GM08714 (cell line): ENCODE data around the gene CZIB.
"Not testable (repeated sequence)": the region's sequence is repeated elsewhere in the genome, so short reads cannot be mapped to it uniquely, and the experiment has no call there.

Experiments
- H3K4me3 ChIP-seq: fragments of 200-500 bp; sonication (Bioruptor generic); 2 replicates; pipeline ENCODE4 v1.5.1; 2014; ENCODE audit warnings: mild to moderate bottlenecking, low read length, inconsistent platforms
- ZNF274 ChIP-seq: IDR thresholded peaks from 2 replicates; pipeline ENCODE4 v1.6.1; 2012; ENCODE audit warnings: mild to moderate bottlenecking, low read depth, low read length

The CZIB gene

DNA sequence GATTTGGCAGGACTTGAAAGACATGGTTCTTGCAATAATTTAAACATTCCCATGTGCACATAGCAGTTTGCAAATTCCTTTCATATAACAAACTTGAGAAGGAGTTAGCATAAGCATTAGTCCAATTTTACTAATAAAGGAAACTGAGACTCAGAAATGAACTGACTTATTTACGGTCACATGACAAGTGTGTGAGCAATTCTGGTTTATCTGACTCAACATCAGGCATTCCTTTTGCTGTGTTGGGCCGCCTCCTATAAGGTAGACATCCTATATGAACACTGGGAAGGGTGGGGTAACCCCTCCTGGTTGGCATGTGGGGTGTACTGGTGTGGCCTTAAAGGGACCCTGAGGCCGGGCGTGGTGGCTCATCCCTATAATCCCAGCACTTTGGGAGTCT lies 32.3 kb downstream of the CZIB start:
- no peak for TF ChIP-seq ZNF274
- no peak overlapping the region for H3K4me3 ChIP-seq

DNA sequence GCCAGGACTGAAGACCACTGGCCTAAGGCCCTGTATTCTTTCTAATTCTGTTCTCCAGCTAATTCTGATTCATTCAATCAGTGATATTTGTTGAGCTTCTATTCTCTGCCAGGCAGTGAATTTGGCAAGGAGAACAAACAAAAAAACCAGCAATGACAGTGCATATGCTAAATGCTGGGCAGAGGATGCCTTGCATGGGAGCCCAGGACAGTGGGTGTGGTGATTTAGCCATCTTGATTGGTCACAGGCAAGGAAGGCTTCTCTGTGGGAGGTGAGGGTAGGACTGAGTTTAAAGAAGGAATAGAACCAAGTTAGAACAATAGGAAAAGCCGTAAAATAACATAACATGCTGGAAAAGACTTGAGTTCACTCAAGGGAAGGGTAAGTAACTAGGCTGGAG lies 33.0 kb downstream of the CZIB start:
- TF ChIP-seq ZNF274, result no peak

DNA sequence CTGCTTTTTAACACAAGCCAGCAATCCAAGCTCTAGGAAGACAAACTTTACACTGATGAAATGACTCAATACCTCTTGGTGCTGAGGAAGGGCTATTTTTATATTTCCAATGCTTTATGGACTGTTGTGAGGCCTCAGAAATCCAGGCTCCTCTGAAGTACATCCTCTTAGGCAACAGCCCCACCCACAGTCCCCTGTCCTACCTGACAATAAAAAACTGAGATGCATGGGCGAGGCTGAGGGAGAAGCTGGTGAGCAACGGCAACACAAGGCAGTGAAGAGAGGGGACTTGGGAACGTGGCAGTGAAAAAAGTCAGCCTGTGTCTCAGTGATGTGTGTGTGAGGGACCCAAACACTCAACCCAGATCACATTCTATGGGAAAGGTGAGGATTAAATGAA lies 33.9 kb downstream of the CZIB start:
- H3K4me3 ChIP-seq, result no peak overlapping the region
- TF ChIP-seq ZNF274, result no peak

More for the DNA sequence above, 33.0 kb downstream of the CZIB start:
- no peak overlapping the region for H3K4me3 ChIP-seq

DNA sequence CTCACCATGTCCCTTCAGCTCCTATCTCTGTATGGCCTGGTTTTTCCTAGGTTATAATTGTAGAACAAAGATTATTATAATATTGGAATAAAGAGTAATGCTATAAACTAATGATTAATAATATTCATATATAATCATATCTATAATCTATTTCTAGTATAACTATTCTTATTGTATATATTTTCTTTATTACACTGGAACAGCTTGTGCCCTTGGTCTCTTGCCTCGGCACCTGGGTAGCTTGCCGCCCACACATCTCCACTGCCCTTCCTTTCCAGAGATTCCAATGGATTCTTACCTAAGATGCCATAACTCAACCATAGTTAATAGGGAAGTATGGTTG lies 34.5 kb downstream of the CZIB start:
- not testable (repeated sequence) for H3K4me3 ChIP-seq

DNA sequence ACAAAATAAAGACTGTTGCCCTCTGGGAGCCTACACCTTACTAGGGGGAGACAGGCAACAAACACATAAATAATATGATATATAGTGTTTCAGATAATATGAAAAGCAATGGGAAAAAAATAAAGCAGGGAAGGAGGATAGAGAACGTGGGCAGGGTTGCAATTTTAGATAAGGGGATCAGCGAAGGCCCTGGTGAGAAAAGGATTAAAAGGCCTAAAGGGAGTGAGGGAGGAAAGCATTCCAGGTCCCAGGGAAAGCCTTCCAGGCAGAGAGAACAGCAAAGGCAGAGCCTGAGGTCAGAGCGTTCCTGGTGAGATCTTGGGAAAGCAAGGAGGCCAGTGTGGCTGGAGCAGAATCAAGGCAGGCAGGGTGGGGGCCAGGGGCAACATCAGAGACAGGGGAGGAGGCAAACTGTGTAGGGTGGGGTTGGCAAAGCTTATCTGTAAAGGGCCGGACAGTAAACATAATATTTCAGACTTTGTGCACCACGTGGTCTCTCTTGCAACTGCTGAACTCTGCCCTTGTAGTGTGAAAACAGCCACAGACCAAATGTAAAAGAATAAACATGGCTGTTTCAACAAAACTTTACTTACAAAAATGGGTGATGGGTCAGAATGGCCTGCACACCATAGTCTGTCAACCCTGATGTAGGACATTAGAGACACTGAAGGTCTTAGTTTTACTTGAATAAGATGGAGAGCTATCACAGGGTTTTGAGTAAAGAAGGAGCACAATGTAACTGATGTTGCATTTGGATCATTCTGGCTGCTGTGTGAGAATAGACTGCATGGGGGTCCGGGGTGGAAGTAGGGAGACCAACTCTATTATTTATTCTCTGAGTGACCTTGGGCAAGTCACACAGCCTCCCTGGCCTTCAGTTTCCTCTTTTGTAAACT lies 37.1 kb downstream of the CZIB start:
- TF ChIP-seq ZNF274, result no peak
- no peak overlapping the region for H3K4me3 ChIP-seq

DNA sequence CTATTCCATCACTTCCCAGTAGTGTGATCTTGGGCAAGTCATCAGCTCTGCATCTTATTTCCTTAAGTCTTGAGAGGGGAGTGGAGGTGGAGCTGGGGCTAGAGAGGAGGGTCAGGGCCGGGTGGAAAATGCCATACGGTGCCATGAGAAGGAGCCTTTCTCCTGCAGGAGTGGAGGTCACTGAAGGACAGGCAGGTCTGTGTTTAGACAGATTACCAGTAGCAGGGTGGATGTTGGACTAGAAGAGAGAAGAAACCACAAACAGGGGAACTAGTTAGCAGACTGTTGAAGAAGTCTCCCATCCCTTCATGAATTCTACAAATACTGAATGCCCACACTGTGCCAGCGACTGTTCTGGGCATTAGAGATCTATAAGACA lies 37.7 kb downstream of the CZIB start:
- no peak for TF ChIP-seq ZNF274
- no peak overlapping the region for H3K4me3 ChIP-seq

DNA sequence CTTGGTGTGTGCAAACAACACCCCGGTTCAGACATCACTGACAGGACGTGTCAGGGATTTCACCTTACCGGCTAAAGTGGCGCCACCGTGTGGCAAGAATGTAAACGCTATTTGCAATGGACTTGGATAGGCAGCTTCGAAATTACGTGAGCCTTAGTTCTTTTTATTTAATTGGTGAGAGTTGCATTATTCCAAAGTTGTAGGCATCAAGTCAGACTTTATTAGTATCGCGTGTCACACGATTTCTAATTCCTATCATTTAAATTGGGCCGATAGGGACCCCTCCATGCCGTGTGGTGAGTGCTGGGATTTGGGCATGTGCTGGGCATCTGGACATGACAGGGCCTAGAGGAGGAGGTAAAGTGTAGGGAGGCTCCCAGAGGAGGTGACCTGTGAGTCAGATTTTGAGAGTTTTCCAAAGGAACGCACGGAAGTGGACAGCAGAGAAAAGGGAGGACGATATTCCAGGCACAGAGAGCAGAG lies 38.3 kb downstream of the CZIB start:
- TF ChIP-seq ZNF274, result no peak
- H3K4me3 ChIP-seq, result no peak overlapping the region

DNA sequence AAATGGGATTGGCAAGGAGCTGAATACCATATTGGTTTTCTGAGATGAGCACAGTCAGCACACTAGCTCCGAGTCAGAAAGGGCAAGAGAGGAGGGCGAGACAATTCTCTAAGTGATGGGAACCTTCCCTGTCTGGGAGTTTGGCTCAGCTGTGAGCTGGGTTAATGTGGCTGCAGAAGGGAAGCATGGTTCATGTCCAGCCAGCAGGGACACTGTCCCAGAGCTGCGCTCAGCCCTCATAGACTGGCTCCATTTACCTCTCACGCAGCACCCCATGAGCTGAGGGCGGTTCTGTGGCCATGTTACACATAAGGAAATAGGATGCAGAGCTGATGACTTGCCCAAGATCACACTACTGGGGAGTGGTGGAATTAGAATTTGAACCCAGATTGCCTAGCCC lies 39.5 kb downstream of the CZIB start:
- no peak for TF ChIP-seq ZNF274
- no peak overlapping the region for H3K4me3 ChIP-seq

DNA sequence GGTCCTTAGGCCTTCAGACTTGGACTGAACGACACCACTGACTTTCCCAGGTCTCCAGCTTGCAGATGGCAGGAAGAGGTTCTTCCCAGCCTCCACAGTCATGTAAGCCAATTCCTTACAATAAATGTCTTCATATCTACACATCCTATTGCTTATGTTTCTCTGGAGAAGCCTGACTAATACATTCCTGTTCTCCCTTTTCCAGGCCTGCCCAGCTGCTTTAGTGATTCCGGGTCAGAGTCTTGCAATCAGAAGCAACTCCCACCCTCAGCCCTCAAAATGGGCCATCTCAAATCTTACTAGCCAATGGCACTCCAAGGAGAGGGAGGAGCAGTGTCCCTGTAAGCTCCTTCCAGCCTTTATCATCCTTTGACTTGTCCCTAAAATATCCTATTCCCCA lies 40.2 kb downstream of the CZIB start:
- no peak overlapping the region for H3K4me3 ChIP-seq
- TF ChIP-seq ZNF274, result no peak

DNA sequence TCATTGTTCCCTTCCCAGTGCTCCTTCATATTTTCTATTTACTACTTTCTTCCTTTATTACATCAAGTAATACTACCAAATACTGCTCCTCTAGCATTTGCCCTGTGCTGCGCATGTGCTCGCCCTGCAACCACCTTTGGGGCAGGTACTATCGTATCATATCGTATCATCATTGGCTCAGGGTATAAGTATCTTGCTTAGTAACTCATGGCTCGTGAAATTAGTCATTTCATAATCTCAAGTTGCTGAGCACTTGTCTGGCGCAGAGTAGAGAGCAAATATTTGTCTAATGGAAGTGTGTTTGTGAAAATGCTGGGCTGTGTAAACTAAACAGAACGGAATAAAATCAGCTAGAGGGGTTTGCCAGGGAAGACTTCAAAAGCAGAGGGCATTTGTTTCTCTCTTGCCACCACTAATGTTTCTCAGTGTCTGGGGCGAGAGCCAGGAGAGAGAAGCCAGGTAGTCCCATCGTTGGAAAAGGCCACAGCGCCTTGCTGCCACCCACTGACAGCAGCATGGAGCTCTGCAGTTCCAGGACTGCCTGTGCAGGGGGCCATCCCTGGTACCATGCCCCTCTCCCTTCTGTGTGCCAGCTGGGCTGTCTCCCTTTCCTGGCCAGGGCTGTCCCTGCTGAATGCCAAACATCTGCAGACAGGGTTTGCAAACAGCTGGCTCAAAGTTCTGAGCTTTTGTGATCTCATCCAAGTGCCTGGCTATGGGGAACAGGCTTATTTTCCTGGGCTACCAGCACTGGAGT lies 43.8 kb downstream of the CZIB start:
- H3K4me3 ChIP-seq, result no peak overlapping the region
- TF ChIP-seq ZNF274, result no peak

DNA sequence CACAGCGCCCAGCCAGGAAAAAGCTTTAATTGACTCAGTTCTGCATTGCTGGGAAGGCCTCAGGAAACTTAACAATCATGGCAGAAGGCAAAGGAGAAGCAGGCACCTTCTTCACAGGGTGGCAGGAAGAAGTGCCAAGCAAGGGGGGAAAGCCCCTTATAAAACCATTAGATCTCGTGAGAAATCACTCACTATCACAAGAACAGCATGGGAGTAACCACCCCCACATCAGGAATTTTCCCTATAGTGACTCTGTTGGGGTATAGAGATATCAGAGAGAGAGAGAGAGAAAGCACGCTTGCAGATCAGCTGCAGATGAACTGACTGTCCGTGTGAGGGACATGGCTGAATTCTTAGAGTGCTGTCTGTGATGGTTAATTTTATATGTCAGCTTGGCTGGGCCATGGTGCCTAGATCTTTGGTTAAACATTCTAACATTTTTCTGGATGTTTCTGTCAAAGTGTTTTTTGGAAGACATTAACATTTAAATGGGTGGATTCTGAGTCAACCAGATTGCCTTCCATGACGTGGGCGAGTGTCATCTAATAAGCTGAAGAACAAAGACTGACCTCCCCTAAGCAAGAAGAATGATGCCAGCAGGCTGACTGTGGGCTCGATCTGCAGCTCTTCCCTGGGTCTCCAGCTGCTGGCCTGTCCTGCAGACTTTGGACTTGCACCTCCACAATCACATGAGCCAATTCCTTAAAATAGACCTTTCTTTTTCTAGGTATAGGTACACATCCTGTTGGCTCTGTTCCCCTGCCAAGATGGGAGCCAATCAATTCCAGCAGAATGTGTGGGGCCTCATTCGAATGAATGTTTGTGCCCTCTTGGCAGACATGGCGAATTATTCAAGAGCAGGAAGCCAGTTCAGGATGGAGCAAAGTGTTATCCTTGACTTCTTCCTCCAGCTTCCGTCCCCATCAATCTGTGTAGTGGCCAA lies 45.2 kb downstream of the CZIB start:
- TF ChIP-seq ZNF274, result no peak
- no peak overlapping the region for H3K4me3 ChIP-seq

DNA sequence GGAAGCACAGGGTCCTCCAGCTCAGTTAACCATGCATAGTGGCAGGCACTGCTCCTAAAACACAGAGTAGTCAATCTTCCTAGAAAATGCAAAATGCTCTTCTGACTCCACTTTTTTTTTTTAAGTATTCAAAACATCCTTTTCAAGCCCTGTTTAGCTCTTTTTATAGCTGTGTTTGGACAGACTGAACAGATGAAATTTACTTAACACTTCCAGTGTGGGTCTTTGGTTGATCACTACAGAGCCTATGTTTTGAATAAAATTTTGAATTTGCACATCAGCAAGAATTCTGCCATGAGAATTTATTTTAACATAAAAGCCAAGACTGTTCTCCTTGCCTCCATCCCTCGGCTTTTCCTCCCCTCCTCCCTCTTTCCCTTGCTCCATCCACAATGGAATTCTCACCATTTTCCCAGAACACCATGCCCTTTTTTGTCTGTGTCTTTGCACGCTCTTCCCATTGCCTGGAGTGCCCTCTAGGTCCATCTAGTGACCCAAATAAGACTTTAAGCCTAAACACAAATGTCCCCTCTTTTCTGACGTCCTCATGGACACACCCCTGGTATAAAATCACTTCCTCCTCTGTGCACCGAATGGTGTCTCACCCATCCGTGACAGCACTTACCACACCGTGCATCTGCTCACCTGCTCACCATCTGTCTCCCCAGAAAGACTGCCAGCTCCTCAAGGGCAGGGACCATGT lies 47.9 kb downstream of the CZIB start:
- TF ChIP-seq ZNF274, result no peak
- no peak overlapping the region for H3K4me3 ChIP-seq

DNA sequence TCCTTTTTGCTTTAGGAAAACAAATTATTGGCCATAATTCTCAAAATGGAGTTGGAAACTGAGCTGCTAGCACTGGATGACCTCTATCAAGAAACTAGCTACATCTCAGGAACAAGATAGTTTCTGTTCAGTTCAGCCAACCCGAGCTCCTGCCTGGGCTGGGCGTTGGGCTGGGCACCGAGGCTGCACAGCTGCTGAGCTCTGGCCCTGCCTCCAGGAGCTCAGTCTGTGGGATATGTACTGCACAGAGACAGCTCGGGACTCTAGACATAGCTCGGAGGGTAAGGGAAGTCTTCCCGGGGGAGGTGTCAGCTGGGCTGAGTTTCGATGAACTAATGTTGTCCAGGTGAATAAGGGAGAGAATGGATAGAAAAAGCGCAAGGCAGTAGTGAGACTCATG lies 53.5 kb downstream of the CZIB start:
- no peak for TF ChIP-seq ZNF274
- no peak overlapping the region for H3K4me3 ChIP-seq

DNA sequence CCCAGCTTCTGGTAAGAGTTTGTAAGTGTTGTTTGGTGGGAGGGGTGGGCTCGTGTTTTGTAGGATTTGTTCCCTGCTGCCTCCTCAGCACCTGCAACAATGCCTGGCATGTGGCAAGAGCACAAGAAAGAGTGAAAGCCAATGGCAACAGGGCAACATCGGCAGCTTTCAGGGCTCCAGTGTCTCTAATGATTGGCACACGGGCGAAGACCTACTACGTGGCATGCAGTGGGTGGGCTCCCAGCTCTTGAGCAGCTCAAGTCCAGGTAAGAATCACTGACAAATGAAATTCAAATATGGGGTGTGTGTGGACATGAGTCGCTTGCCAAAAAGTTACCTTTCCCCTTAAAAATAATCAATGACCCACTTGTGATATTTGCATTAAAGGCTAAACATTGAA lies 54.1 kb downstream of the CZIB start:
- TF ChIP-seq ZNF274, result no peak
- H3K4me3 ChIP-seq, result no peak overlapping the region
